HL-60/S4 (cell line): ENCODE measurements around the gene AXIN1.
"Not testable (repeated sequence)": the region's sequence is repeated elsewhere in the genome, so short reads cannot be mapped to it uniquely, and the experiment has no call there.

ENCODE experiments used
- in situ Hi-C: fragments of 300-500 bp; cut with MboI; formaldehyde crosslinking; loops from 2 replicates; pipeline ENCODE4 v1.14.3; 2022; ENCODE audit warnings: low sequenced_read_pairs

Gene AXIN1

DNA sequence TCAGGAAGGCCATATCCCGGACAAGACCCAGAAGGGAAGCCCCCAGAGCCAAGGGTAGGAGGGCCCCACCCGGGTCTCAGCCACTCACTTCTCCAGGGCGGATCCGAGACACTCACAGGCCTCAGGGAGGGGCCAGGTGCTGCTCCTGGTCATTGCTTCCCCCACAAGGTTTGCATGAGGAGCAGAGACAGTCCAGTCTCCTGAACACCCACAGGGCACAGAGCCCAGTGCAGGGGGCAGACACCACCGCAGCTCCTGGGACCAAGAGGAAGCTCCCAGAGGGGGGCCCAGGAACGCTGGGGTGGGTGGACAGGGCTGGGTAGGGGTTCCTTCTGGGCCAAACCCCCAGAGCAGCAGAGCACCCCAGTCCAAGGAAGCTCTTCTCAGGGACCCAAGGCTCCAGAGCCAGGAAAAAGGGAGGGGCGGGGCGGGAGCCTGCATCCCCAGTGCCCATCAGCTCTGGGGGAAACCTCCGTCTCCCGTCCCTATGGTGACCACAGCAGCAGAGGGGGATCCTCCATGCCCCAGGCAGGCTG, 18.5 kb upstream of the AXIN1 start:
- in situ Hi-C loops = no loop called here

DNA sequence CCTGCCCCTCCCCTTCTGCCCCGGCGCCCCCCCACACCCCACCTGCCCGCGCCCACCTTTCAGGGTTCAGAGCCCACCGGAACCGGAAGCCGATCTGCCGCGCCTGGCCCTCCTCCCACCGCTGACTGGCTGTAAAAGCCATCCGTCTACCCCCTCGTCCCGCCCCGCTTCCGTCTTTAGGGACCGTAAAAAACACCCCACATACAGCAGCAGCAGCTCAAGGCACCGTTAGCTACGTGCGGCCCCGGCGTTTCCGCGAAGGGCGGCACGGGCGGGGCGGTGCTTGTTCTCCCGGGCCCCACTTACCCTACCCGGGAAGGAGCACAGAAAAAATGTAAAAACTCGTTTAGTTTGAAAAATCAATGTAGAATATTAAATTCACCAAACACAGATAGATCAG, 17.9 kb upstream of the AXIN1 start, which contains the start of gene MRPL28:
Gene MRPL28, minus strand, starts transcription at position 96 of the 400 bp plus-strand sequence. CDS start 320 bp downstream, outside the sequence.
- in situ Hi-C loops = no loop called here

DNA sequence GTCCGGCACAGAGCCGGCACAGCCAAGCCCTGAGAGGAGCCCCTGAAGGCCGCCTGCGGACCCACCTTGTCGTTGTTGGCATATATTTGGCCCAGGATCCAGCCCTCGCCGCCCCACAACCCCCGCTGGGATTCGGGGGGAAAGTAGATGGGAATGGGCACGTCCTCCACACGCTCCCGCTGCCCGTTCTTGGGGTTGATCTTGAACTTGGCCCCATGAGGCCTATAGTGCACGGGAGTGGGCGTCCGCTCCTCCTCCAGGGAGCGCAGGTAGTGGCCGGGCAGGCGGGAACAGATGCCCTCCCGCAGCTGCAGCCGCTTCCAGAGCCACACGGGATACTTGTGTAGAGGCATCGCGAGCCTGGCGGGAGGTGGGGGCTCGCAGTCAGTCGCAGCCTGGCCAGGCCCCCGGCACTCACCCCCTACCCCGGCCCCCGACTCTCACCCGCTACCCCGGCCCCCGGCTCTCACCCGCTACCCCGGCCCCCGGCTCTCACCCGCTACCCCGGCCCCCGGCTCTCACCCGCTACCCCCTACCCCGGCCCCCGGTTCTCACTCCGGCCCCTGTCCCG, 17.4 kb upstream of the AXIN1 start:
- in situ Hi-C loops = no loop called here

DNA sequence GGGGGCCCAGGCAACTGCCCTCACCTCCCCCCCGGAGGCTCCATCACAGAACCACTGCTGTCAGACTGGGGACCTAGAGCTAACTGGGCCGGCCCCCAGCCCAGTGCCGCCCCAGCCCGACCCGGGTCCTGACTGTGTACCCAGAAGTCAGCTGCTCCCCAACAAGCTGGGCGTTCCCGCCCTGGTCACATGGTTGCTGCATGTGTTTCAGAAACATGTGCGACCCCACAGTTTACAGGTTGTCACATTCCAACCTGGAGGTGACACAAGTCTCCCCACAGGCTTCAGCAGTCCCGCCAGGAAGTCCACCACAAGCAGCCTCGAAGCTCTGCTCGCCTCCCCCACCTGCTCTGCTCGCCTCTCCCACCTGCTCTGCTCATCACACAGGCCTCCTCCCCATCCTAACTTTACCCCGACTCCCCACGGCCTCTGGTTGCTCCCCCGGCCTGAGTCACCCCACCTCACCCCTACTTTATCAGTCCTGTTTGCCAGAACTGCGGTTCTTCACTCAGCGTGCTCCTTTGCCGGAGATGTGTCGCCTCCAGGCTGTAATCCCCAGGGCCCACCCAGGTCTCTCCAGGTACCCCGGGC, 16.8 kb upstream of the AXIN1 start:
- in situ Hi-C loops = no loop called here

DNA sequence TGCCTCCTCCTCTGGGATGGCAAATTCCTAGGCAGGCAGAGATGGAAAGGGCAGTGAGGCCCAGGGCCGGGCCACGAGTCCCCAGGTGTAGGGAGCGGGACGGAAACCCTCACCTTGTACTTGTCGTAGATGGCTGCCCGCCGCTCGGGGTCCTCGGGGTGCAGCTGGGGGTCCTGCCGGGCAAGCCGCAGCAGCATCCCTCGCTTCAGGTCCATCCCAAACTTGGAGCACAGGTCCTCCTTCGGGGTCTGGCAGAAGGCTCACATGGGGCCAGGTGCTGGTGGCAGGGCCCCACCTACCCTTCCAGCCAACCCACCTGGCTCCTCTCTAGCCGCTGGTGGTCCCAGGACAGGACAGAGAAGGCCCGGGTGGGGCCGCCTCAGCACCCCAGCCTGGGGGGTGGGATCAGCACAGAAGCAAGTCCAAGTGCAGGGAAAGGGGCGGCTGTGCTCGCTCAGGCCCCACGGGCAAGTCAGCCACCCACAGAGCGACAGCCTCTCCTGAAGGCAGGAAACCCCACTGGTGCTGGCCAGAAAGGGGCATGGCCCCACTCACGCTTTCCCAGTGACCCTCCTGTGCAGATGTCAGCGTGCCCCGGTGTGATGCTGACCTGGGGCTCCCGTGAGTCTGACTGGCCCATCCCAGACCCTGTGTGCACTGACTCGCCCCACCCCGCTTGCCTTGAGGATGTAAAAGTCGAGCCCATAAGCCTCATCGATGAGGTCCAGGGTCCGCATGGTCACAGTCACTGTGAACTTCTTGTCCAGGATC, 16.1 kb upstream of the AXIN1 start:
- in situ Hi-C loops = no loop called here

DNA sequence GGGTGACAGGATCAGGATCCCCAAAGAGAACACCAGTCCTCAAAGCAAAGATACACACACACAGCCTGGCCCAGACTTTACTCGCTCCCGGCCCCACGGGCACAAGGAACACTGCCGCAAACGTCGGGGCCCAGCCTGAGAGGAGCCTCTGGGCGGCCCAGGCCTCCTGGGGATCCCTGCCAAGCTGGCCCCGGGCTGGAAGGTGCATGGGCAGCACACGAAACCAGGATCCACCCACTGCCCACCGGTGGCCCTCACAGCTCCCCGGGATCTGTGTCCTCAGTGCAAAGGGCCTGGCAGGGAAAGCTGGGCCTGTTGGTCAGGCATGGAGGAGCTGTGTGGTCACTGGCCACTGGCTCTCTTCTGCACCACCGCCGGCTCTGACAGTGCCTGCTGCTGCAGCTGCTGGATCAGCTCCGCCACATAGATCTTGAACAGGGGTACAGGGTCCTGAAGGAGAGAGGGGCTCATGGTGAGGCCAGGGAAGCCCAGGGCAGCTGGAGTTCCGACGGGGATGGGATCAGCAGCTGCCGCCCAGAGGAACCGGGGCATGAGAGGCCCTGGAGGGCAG, 14.9 kb upstream of the AXIN1 start:
- in situ Hi-C loops = no loop called here

DNA sequence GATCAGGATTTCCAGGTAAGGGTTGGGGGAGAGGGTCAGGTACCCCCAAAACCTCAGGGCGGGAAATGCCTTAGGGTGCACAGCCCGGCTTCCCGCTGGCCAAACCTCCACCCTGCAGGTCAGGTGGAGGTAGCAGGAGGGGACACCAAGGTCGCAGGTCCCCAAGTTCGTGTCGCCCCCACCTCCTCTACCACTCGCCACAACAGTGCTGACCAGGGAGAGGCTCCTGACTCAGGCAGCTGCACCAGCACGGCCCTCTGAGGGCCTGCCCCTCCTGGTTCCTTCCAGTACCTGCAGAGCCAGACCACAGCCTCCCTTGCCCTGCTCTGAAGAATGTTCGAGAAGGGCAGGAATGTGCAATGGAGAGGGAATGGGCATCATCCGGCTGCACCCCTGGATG, 14.0 kb upstream of the AXIN1 start:
- in situ Hi-C loops = no loop called here

DNA sequence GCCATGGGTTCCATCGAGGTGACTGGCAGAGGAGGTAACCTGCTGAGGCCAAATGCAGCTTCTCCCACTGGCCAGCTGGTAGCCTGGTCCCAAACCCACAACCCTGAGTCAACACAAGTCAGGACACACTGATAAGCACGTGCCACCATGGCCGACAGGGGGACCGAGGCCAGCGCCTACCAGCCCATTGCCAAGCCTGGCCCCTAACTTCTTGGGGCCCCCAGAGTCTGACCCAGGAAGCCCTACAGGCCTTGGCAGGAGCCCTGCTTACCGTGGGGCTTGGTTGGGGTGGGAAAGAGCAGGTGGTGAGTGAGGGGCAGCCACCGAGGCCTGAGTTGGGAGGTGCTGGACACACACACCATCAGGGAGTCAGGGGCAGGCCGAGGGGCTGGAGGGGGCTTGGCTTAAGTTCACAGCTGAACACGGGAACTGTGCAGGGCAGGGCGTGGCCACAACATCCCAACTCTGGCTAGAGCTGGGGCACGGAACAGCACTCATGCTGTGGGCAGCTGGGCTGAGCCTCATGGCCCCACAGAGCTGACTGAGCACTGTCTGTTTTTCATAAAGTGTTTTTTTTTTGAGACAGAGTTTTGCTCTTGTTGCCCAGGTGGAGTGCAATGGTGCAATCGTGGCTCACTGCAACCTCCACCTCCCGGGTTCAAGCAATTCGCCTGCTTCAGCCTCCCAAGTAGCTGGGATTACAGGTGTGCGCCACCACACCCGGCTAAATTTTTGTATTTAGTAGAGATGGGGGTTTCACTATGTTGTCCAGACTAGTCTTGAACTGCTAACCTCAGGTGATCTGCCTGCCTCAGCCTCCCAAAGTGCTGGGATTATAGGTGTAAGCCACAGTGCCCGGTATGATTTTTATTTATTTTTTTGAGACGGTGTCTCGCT, 12.3 kb upstream of the AXIN1 start:
- in situ Hi-C loops = no loop called here

DNA sequence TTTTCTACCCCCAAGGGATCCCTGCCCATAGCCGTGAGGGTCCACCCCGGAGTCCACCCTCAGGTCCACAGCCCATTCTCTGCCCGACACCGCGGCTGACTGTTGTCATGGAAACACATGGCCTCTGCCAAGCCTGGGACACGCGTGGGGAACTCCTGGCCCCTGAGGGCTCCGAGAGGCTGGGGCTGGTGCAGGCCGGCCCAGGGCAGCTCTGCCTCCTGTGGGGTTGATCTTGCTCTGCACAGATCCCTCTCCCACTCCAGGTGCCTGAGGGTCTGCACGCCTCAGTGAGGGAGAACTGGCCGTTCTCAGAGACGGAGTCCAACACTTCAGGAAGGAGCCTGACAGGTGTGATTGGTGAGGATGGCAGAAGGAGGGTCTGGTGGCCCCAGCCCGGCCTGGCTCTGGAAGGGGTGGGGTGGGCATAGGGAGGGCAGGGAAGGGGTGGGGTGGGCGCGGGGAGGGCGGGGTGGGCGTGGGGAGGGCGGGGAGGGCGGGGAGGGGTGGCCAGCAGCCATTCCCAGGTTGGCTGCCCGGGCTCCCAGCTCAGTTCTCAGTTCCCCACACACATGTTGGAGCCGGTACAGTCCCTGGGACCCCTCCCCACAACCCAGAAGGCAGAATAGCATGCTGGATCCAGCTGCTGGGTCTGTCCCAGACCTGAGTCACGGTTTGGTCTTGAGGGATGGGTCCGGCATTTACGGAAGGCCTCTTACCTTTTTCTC, 11.4 kb upstream of the AXIN1 start:
- in situ Hi-C loops = no loop called here

DNA sequence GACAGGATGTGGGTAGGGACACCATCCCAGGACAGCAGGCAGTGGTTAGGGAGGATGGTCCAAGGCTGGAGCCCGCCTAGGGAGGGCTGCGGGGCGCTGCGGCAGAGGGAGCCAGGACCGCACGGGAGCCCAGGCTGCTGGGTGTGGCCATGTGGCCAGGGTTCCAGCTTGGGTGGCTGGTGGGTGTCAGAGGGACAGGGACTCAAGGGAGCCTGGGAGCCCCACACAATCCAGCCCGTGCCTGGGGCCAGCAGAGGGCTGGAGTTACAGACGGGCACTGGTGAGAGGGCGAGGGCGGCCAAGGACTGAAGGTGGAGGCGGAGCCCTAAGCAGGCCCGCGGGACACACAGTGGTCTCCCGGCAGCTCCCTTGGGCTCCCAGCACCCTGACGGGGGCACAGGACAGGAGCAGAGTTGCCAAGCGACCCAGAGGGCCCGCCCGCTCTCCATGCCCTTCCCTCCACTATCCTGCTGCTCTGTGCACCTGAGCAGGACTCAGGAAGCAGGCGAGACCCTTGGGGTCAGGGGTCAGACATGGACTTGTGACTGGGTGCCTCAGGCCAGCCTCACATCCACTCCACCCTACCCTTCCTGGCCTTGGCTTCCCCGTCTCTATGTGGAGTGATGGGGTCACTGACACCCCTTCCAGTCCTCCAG, 10.7 kb upstream of the AXIN1 start:
- in situ Hi-C loops = no loop called here

DNA sequence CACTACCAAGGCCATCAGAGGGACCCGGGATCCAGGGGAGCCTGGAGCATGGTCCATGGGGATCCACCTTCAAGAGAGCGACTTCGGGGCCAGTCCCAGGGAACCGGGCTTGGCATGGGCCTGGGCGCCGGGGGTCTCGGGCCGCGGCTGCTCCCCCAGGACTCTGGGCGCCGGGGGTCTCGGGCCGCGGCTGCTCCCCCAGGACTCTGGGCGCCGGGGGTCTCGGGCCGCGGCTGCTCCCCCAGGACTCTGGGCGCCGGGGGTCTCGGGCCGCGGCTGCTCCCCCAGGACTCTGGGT, 10.1 kb upstream of the AXIN1 start:
- in situ Hi-C loops = not testable (repeated sequence)

DNA sequence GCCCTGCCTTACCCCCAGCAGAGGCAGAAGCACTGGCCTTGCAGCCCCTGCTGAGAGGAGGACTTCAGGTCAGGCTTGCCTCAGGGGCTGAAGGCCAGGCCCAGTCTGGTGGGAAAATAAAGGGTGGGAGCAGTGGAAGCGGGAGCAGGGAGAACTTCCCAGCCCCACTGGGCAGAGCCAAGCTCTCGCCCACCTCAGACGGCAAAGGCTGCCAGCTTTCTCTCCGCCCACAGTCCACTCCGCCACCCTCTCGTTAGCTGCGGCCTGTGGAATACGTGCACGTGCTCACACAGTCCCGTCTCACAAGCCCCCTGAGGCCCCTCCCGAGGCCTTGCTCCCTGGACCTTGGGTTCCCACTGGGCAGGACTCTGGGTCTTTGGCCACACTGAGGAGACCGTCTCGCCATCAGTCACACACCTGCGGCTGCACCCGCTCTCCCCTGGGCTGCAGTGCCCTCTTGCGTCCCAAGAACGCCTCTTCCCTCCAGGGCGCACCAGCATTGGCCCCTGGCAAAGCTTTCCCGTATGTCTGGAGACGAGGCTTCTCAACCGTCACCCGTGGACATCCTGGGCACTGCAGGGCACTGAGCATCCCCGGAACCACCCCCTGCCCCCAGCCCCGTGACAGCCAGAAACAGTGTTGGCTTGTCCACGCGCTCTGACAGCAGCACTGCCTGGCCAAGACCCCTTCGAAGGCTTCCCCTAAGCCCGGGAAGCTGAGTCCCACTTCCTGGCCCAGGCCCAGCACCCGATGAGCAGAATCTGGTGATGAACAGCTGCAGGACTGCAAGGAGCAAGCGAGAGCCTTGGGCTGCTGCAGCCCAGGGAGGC, 9.6 kb upstream of the AXIN1 start:
- in situ Hi-C loops = no loop called here

DNA sequence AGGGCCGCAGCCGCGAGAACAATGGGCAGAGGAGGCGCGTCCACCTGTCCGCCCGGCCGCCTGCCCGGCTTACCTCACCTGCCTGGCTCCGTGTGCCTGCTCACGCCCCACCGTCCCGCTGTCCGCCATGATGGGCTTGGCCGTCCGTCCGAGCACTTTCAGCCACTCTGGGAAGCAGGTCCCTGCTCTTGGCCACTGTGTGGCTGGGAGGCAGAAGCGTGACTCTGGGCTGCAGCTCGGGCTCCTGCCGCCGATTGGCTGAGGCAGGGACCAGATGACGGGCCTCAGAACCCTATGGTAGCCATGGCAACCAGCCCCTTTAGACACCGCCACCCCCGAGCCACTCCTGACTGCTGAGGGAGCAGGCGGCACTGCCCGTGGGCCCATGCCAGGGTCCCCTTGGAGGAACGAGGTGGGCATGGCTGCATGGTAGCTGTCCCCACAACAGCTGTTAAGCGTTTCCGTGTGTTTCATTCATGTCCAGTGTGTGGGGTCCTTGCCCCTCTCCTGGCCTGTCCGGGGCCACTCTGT, 8.9 kb upstream of the AXIN1 start:
- in situ Hi-C loops = no loop called here

DNA sequence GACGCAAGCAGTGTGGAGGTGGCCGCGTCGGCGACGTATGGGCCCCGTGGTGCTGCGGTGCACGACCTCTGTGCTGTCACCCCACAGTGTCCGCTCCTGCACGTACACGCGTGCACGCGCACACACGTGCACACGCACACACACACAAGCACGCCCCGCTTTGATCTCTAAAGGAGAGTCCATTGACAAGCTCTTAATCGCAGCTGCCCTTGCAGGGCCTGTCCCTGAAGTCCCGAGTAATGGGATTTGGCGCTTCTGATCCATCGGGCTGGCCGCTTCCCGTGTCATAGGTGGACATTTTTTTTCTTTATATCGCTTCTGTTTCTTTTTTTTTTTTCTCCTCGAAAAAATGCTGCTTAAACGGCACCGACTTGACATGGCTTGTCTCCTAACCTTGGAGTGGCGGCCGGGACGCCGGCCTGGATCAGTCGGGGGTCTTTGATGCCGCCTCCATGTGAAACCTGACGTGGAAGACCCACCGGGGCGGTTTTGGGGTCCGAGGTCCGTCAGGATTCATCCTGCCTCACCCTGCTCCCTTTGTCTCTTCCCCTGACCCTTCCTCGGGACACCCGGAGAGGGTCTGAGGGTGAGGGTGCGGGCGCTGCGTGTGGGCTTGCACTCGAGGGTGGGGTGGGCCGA, 8.3 kb upstream of the AXIN1 start:
- in situ Hi-C loops = no loop called here

DNA sequence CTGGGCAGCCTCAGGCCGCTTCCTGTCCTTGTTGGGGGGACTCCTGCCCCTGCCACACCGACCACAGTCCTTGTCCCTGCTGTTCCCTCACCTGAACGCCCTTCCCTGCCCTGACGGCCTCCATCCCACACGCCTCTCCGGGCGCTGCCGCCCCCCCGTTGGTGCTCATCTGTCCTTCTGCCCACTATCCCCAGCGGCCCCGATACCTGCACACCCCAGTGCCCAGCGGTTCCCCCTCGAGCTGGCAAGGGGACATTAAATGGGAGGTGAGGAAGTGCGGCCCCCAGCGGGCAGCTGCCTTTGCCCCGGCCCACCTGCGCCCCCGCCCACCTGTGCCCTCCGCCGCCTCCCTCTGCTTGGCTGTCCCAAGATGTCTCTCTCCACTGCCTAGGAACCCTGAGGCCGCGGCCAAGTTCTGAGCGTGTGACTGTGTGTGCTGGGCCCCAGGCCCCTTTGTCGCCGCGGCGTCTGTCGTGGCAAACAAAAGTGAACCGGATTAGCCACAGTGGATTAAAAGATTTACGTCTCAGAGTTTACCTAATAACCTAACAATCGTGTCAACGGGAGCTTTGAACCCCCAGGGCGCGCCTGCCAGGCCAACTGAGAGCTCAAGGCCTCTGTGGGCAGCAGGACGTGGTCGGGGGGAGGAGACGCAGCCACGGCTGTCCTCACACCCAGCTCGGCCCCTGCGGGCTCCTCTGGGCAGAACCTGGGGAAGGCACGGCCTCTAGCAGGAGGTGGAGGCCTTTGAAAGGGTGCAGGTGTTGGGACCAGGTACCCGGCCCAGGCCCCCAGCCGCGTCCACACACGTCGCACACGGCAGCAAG, 7.6 kb upstream of the AXIN1 start:
- in situ Hi-C loops = no loop called here

DNA sequence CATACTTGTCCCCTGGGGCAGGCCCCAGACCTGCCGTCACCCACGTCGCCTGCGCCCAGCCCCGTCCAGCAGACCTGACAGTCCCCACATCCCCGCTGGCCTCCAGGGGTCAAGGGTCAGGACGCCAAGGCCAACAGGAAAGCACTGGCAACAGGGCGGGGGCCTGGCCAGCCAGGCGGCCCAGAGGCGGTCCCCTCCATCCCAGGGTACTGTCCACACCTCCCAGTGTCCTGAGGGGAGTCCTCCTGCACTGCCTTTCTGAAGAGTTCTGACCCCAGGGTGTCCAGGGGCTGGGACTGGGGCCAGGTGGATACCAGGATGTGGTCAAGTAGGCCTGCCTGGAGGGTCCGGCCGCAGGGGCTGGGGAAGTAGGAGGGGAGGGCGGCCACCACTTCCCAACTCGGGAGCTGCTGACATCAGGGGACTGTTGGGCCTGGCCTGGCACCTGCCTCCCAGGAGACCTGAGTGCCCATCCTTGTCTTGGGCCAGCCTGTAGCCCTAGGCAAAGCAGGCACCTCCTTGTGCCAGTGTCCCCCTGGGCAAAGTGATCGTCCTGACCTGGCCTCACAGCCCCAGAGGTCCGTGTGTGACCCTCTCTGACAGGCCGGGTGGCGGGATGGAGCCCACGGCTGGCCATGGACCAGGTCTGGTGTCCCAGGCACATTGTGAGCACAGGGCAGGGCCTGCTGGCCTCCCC, 6.7 kb upstream of the AXIN1 start:
- in situ Hi-C loops = no loop called here

DNA sequence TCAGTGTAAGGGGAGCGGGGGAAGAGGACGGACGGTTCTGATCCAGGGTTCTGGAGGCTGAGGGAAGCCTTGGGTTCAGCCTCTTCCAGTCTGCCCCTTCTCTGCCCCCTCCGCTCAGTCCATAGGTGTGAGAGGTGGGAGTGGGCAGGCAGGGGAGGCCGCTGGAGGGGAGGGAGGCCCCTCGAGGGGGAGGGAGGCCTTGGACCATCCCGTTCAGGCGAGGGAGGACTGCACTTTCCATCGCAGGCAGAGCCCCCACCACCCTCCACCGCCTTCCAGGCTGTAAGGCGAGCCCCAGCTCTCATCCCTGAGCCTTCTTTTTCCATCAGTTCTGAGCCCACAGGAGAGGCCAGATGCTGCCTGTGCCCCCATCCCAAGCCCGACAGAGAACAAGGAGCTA, 4.2 kb upstream of the AXIN1 start:
- in situ Hi-C loops = no loop called here
